ENCODE results near the gene ZNF548. TPM values are rescaled to one million over a fixed set of nuclear protein-coding genes. Genes with fewer than 3 reads are reported as not detected.
"Not testable (repeated sequence)": the region's sequence is repeated elsewhere in the genome, so short reads cannot be mapped to it uniquely, and the experiment has no call there.

Gene ZNF548
- total and polyA plus RNA-seq, 8 donors, result 3.5 to 8.7 (median 4.8) TPM

DNA sequence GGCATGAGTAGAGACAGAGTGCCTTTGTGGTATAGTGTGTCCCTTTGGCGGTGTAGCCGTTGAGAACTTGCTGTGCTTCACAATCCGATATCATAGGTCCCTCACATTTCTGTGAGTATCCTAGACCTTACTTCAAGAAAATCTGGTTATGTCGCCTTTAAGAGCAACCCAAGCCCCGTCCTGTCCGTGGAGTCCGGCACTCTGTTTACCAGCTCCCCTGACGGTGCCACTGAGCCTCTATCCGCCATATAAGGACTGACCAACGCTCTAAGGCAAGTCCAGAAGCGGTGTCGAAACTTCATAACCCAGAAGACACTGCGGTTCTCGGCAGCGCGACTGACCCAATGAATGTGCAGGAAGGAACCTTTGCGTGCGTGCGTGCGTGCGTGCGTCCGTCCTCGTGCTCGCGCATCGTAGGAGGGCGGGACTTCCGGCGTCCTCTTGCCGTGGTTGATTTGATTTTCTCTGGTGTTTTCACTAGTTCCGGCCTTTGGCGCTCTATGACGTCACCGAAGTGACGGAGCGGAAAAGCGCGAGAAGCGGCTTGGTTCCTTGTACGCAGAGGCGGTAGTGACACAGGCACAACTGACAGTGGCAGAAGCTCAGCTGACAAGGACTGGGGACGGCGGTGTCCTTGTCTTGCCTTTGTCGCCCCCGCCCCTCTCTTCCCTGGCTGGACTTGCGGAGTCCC is 26.5 kb upstream of the ZNF548 start, which contains the start of the genes TRAPPC2B and ZNF547:
Gene TRAPPC2B (plus strand): TSS at position 555 of the 691 bp plus-strand sequence. CDS start 1,283 bp downstream, outside the sequence.
Gene ZNF547 (plus strand): TSS at position 555 of the 691 bp plus-strand sequence. CDS start 5,005 bp downstream, outside the sequence.
- TF ChIP-seq, protein P1, sequence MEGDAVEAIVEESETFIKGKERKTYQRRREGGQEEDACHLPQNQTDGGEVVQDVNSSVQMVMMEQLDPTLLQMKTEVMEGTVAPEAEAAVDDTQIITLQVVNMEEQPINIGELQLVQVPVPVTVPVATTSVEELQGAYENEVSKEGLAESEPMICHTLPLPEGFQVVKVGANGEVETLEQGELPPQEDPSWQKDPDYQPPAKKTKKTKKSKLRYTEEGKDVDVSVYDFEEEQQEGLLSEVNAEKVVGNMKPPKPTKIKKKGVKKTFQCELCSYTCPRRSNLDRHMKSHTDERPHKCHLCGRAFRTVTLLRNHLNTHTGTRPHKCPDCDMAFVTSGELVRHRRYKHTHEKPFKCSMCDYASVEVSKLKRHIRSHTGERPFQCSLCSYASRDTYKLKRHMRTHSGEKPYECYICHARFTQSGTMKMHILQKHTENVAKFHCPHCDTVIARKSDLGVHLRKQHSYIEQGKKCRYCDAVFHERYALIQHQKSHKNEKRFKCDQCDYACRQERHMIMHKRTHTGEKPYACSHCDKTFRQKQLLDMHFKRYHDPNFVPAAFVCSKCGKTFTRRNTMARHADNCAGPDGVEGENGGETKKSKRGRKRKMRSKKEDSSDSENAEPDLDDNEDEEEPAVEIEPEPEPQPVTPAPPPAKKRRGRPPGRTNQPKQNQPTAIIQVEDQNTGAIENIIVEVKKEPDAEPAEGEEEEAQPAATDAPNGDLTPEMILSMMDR (IDR thresholded peaks at IDR 0.05), result no peak
- DNase-seq, result peak; percentile 97 to 99 (median 98)
- peaks cover 3 to 5% (median 3%) of the 10 kb centered on the region in 3 donors for H3K4me1 ChIP-seq
- peak within 1 kb of the TSS; percentile 72 to 92 (median 84) for H3K27ac ChIP-seq
- no peaks in the 10 kb centered on the region for H3K36me3 ChIP-seq
- no peaks in the 10 kb centered on the region for H3K9me3 ChIP-seq
- 1% methylated on average over 47 of the region's 47 CpGs for WGBS, 2 donors
- ATAC-seq, result peak; percentile 98 to 100 (median 100)
- no peaks in the 10 kb centered on the region for H3K27me3 ChIP-seq
- FAIRE-seq, result peak; percentile 99
- H3K4me3 ChIP-seq, result peak within 1 kb of the TSS; percentile 46 to 85 (median 71)
- intact Hi-C loops (cut with DNase I), result no loop called here

DNA sequence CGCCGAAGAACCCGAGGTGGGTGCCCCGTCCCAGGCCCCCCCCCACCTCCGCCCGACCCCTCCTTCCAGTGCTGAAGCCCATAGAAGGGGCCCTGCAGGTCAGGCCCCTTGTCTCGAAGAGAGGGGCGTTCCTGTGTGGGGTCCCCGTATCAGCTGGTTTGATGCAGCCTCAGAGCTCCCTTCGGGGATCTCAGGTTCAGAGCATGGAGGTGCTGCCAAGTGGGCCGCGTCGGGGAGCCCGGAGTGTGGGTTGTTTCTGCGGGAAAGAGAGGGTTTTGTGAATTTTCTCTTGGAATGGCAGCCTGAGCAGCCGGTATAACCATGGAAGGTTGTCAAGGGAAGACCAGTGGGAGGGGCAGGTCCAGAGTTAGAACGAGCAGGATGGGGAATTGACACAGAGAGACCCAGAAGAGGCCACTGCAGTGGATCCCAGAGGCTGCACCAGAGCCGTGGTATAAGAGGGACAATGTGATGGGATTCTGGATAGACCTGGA is 25.9 kb upstream of the ZNF548 start:
- 1% methylated on average over 17 to 18 of the region's 18 CpGs for WGBS, 2 donors
- ATAC-seq (peak; percentile 3 to 27 (median 4)), FAIRE-seq (no peak), DNase-seq (peak in 1 of 6 donors; percentile 10)
- peaks cover 3 to 5% (median 3%) of the 10 kb centered on the region in 3 donors for H3K4me1 ChIP-seq
- H3K36me3 ChIP-seq, result no peaks in the 10 kb centered on the region
- no peaks in the 10 kb centered on the region for H3K9me3 ChIP-seq
- intact Hi-C loops (cut with DNase I), result no loop called here
- H3K4me3 ChIP-seq, result peak overlapping the region; percentile 46 to 85 (median 71)
- TF ChIP-seq, protein P1 (IDR thresholded peaks at IDR 0.05), result no peak
- H3K27me3 ChIP-seq, result no peaks in the 10 kb centered on the region
- peak overlapping the region; percentile 72 to 92 (median 84) for H3K27ac ChIP-seq

- 88 to 94% methylated on average over 2 of the region's 2 CpGs for WGBS, 2 donors
- DNase-seq, result no peak
- Histone ChIP-seq H3K27me3 (no peaks in the 10 kb centered on the region), H3K9me3 (no peaks in the 10 kb centered on the region), H3K27ac (no peak overlapping the region), H3K36me3 (no peaks in the 10 kb centered on the region), H3K4me1 (peaks cover 3 to 5% (median 3%) of the 10 kb centered on the region in 3 donors), H3K4me3 (no peak overlapping the region)
- no peak for ATAC-seq
- no peak for FAIRE-seq
- intact Hi-C loops (cut with DNase I), result no loop called here
- TF ChIP-seq, protein P1 (IDR thresholded peaks at IDR 0.05), result no peak
Measured at GRCh38 chr19:57366776-57367175, 22.9 kb upstream of the ZNF548 start.

- H3K4me1 ChIP-seq, result no peaks in the 10 kb centered on the region
- peaks cover 0 to 20% (median 0%) of the 10 kb centered on the region in 3 donors for H3K36me3 ChIP-seq
- H3K9me3 ChIP-seq, result no peaks in the 10 kb centered on the region
- no peak for DNase-seq
- no peak overlapping the region for H3K27ac ChIP-seq
- no peaks in the 10 kb centered on the region for H3K27me3 ChIP-seq
- no peak overlapping the region for H3K4me3 ChIP-seq
- no peak for ATAC-seq
- no peak for FAIRE-seq
- TF ChIP-seq, protein P1 (IDR thresholded peaks at IDR 0.05), result no peak
- intact Hi-C loops (cut with DNase I), result no loop called here
- 95 to 99% methylated on average over 6 of the region's 6 CpGs for WGBS, 2 donors
Measured at GRCh38 chr19:57374179-57374578, 15.5 kb upstream of the ZNF548 start.

DNA sequence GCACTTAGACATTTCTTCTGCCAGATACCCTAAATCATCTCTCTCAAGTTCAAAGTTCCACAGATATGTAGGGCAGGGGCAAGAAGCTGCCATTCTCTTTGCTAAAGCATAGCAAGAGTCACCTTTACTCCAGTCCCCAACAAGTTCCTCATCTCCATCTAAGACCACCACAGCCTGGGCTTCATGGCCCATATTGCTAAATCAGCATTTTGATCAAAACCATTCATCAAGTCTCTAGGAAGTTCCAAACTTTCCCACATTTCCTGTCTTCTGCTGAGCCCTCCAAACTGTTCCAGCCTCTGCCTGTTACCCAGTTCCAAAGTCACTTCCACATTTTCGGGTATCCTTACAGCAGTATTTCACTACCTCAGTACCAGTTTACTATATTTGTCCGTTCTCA is 15.0 kb upstream of the ZNF548 start:
- FAIRE-seq; ATAC-seq; DNase-seq; H3K9me3 ChIP-seq; H3K27ac ChIP-seq; intact Hi-C loops (cut with DNase I); H3K4me1 ChIP-seq; H3K4me3 ChIP-seq; H3K27me3 ChIP-seq: not testable (repeated sequence)
- 93 to 98% methylated on average over 2 of the region's 2 CpGs for WGBS, 2 donors
- peaks cover 0 to 20% (median 0%) of the 10 kb centered on the region in 3 donors for H3K36me3 ChIP-seq
